Fibroblast of lung (primary cell): ENCODE results near the gene MAS1.

Experiments
- EZH2 ChIP-seq: IDR thresholded peaks from 2 replicates; pipeline ENCODE4 v1.5.1; 2012; ENCODE audit warnings: low read length, control low read depth, mild to moderate bottlenecking; ENCODE audit errors: missing control alignments
- TF ChIP-seq, protein P1 (sequence below), 2 donors: IDR thresholded peaks in 1 of 2; conservative IDR thresholded peaks in 1 of 2; 1 replicate in 1 of 2; 2 replicates in 1 of 2; pipeline ENCODE4 v1.5.1; 2011 to 2012; ENCODE audit warnings: low read length in 2 of 2, control low read depth in 1 of 2, inconsistent platforms in 1 of 2, low read depth in 1 of 2, mild to moderate bottlenecking in 1 of 2

DNA sequence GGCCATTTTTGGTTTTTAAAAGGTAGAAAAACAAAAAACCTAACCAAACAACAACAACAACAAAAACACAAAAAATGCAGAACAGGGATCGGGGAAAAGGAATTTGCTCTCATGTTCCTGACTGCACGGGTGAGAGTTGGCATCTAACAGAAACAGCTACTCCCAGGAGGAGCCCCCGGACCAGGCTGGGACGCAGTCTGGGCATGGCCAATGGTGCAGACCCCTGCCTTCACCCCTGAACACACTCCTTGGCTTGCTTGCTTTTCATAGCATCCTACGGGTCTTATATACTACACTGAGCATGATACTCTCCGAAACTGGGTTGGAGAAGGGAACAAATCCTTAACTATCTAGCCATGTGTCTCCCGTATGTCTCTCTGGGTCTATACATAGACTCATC, 587 bp upstream of the MAS1 start:
- TF ChIP-seq, protein P1, sequence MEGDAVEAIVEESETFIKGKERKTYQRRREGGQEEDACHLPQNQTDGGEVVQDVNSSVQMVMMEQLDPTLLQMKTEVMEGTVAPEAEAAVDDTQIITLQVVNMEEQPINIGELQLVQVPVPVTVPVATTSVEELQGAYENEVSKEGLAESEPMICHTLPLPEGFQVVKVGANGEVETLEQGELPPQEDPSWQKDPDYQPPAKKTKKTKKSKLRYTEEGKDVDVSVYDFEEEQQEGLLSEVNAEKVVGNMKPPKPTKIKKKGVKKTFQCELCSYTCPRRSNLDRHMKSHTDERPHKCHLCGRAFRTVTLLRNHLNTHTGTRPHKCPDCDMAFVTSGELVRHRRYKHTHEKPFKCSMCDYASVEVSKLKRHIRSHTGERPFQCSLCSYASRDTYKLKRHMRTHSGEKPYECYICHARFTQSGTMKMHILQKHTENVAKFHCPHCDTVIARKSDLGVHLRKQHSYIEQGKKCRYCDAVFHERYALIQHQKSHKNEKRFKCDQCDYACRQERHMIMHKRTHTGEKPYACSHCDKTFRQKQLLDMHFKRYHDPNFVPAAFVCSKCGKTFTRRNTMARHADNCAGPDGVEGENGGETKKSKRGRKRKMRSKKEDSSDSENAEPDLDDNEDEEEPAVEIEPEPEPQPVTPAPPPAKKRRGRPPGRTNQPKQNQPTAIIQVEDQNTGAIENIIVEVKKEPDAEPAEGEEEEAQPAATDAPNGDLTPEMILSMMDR (conservative IDR thresholded peaks at IDR 0.05 in 1 of 2, IDR thresholded peaks at IDR 0.05 in 1 of 2; ENCODE audit: low read depth in 1 of 2, low read length in 2 of 2) = no peak
- TF ChIP-seq EZH2 = no peak
